COLO668 (cell line): Measurements from ENCODE around the gene UBE2QL1.

ENCODE experiments used
- DNase-seq: peaks from one replicate; lab custom pipeline; 2025; ENCODE audit not compliant: unreplicated experiment; lab: John Stamatoyannopoulos, UW

The UBE2QL1 gene

GRCh38 chr5:6448622-6449464, at the start of gene UBE2QL1:
Gene UBE2QL1 (plus strand): TSS chr5:6448859. CDS start chr5:6448894, 35 bp downstream.
- peak; percentile 84 for DNase-seq

- no peak for DNase-seq
These were observed 48.4 kb upstream of the UBE2QL1 start for GRCh38 chr5:6399980-6400910.

GRCh38 chr5:6401410-6401809, 47.2 kb upstream of the UBE2QL1 start:
- DNase-seq, result no peak

GRCh38 chr5:6402939-6403338, 45.7 kb upstream of the UBE2QL1 start:
- no peak for DNase-seq

- no peak for DNase-seq
These were observed 45.2 kb upstream of the UBE2QL1 start for GRCh38 chr5:6403416-6403815.

GRCh38 chr5:6404129-6404528, 44.5 kb upstream of the UBE2QL1 start:
- DNase-seq, result no peak

GRCh38 chr5:6405591-6405990, 43.1 kb upstream of the UBE2QL1 start:
- no peak for DNase-seq

GRCh38 chr5:6407558-6408259, 41.0 kb upstream of the UBE2QL1 start:
- no peak for DNase-seq

- DNase-seq, result no peak
These were observed 40.4 kb upstream of the UBE2QL1 start for GRCh38 chr5:6408260-6408596.

GRCh38 chr5:6408627-6409446, 39.8 kb upstream of the UBE2QL1 start:
- no peak for DNase-seq

GRCh38 chr5:6410421-6410820, 38.2 kb upstream of the UBE2QL1 start:
- no peak for DNase-seq

GRCh38 chr5:6411141-6411540, 37.5 kb upstream of the UBE2QL1 start:
- DNase-seq, result no peak

GRCh38 chr5:6412811-6413210, 35.8 kb upstream of the UBE2QL1 start:
- DNase-seq, result no peak

- no peak for DNase-seq
These were observed 31.0 kb upstream of the UBE2QL1 start for GRCh38 chr5:6417657-6418056.

GRCh38 chr5:6418679-6419276, 29.9 kb upstream of the UBE2QL1 start:
- no peak for DNase-seq

GRCh38 chr5:6419340-6419852, 29.3 kb upstream of the UBE2QL1 start:
- no peak for DNase-seq

- DNase-seq, result no peak
These were observed 25.1 kb upstream of the UBE2QL1 start for GRCh38 chr5:6423327-6424109.

- DNase-seq, result peak; percentile 45
These were observed 24.5 kb upstream of the UBE2QL1 start for GRCh38 chr5:6424110-6424659.

- DNase-seq, result no peak
These were observed 24.0 kb upstream of the UBE2QL1 start for GRCh38 chr5:6424700-6425099.
